SK-N-MC (cell line): ENCODE results near the gene YPEL2.

Source experiments
- EZH2 ChIP-seq: fragments of 200-600 bp; sonication (generic); IDR thresholded peaks from one replicate; pipeline ENCODE4 v1.6.1; 2017; ENCODE audit warnings: antibody characterized with exemption
- FOXP2 ChIP-seq: optimal IDR thresholded peaks from 2 replicates; pipeline ENCODE3; 2011; ENCODE audit warnings: mild to moderate bottlenecking, moderate library complexity; ENCODE audit not compliant: insufficient read depth; ENCODE audit errors: extremely low read length, control extremely low read depth
- POLR2AphosphoS5 ChIP-seq: IDR thresholded peaks from 2 replicates; pipeline ENCODE4 v1.6.1; 2012; ENCODE audit warnings: mild to moderate bottlenecking, low read depth, low read length, borderline replicate concordance

- TF ChIP-seq POLR2AphosphoS5 (no peak), EZH2 (no peak), FOXP2 (no peak)
Measured at GRCh38 chr17:59338498-59338897, 7.0 kb downstream of the YPEL2 start.
